GM19351 (cell line): Measurements from ENCODE around the gene CARM1.

Experiments used
- ATAC-seq: cut with Tn5 transposase; IDR thresholded peaks from one replicate; pipeline ENCODE4 v1.9.1; 2021; ENCODE audit warnings: mild to moderate bottlenecking, moderate library complexity; ENCODE audit not compliant: unreplicated experiment

Gene CARM1

GRCh38 chr19:10899151-10899653 is 27.8 kb downstream of the CARM1 start:
- ATAC-seq: no peak

GRCh38 chr19:10907925-10908324 is 36.6 kb downstream of the CARM1 start:
- ATAC-seq: no peak

- ATAC-seq: no peak
These were observed 37.1 kb downstream of the CARM1 start for GRCh38 chr19:10908380-10908960.

- no peak for ATAC-seq
These were observed 40.4 kb downstream of the CARM1 start for GRCh38 chr19:10911579-10912363.

GRCh38 chr19:10912619-10913018 is 41.3 kb downstream of the CARM1 start:
- ATAC-seq: no peak

GRCh38 chr19:10913716-10914340 is 42.5 kb downstream of the CARM1 start:
- no peak for ATAC-seq

- no peak for ATAC-seq
These were observed 44.1 kb downstream of the CARM1 start for GRCh38 chr19:10915130-10916091.

- ATAC-seq: no peak
These were observed 45.2 kb downstream of the CARM1 start for GRCh38 chr19:10916602-10917001.

GRCh38 chr19:10918359-10918758 is 47.0 kb downstream of the CARM1 start:
- ATAC-seq: no peak

GRCh38 chr19:10919352-10920287 is 48.3 kb downstream of the CARM1 start:
- no peak for ATAC-seq

GRCh38 chr19:10920288-10920655 is 48.9 kb downstream of the CARM1 start:
- no peak for ATAC-seq

- ATAC-seq: no peak
These were observed 49.4 kb downstream of the CARM1 start for GRCh38 chr19:10920781-10921180.

GRCh38 chr19:10921199-10921909 is 50.0 kb downstream of the CARM1 start:
- ATAC-seq: no peak

GRCh38 chr19:10921910-10922637 is 50.7 kb downstream of the CARM1 start:
- ATAC-seq: no peak

GRCh38 chr19:10922638-10923014 is 51.3 kb downstream of the CARM1 start:
- ATAC-seq: no peak

- ATAC-seq: no peak
These were observed 52.1 kb downstream of the CARM1 start for GRCh38 chr19:10923260-10924112.

- no peak for ATAC-seq
These were observed 53.2 kb downstream of the CARM1 start for GRCh38 chr19:10924597-10924996.
